ENCODE data around the gene ZC4H2.
"Not testable (repeated sequence)": the region's sequence is repeated elsewhere in the genome, so short reads cannot be mapped to it uniquely, and the experiment has no call there.

Gene ZC4H2, protein sequence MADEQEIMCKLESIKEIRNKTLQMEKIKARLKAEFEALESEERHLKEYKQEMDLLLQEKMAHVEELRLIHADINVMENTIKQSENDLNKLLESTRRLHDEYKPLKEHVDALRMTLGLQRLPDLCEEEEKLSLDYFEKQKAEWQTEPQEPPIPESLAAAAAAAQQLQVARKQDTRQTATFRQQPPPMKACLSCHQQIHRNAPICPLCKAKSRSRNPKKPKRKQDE

DNA sequence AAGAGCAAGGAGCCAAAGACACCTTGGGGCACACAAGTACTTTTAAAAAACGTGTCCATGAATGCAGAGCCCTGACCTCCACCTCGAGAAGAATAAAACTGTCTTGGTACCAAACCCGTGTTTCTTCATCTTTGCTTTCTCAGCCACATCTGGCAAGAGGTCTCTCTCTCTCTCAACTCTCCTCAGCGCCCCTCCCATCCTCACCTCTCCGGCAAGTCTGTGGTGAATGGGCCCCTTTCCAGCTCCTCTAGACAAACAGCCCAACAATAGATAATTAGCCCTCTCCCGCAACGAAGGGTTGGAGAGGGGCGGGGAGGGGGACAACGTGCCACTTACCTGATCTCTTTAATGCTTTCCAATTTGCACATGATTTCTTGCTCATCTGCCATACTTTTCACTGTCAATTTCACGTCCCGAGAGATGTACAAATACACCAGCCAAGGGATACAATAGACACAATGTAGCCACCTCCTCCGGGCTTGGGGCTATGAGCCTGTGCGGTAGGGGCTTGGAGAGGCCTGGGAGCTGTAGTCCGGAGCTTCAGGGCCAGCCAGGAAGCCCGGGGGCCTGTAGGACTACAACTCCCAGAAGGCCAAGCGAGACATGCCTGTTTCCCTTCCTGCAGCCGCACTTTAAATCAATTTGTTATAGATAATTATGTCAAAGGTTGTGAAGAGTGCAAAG is at the start of gene ZC4H2:
ZC4H2 (minus strand) TSS at position 462 of the 684 bp plus-strand sequence; CDS start at position 389, 73 bp downstream.
- DNase-seq (ENCODE audit: low spot score) = peak; percentile 13

DNA sequence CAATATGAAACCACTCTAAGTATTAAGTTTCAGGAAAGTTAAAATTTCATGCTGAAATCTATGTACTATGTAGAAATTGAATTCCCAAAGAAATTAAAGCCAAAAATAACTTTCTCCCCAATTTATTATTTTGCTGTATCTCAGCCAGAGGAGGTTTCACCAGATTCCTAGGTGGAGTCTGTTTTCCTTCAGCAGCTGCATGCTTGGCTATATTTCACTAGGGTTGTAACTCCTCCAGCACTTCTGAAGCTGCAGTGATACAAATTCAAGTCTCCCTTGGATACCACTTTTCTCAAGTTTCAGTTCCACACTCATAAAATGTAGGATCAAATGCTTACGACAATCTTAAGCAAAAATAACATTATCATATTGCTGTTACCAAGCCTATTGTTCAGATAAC is 41.2 kb upstream of the ZC4H2 start:
- no peak for DNase-seq (ENCODE audit: low spot score)

DNA sequence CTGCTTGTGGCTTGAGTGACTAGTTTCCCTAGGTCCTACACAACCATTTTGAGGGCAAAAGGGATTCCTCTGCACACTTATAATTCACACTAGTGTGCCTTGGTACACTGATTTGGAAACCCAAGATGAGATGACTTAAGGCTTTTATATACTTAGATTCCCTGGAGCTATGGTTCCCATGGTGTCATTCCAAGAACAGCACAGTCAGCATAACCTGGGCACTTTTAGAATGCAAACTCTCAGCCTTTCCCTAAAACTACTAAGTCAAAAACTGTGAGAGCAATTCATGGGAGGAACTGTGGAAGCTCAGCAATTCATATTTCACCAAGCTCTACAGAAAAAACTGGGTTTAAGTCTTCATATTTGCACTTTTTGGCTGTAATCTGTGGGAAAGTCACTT is 38.0 kb upstream of the ZC4H2 start:
- DNase-seq (ENCODE audit: low spot score) = no peak

DNA sequence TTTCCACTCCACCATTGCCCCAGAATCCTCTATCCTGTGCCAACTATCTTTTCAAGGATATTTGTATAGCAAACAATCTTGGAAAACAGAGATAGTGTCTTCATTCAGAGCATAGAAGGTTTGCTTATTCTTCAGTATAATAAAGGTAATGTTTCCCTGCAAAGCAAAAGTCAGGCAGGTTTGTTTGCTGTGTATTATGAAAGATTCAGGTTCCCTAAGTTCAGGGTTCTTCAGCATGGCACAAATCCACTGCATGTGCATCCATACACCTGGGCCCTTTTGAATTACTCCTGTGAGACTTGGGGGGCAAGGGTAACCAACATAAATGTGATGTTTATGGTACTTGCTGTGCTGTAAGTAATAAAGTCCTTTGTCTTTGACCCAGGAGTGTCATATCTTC is 33.2 kb upstream of the ZC4H2 start:
- DNase-seq (ENCODE audit: low spot score) = no peak

DNA sequence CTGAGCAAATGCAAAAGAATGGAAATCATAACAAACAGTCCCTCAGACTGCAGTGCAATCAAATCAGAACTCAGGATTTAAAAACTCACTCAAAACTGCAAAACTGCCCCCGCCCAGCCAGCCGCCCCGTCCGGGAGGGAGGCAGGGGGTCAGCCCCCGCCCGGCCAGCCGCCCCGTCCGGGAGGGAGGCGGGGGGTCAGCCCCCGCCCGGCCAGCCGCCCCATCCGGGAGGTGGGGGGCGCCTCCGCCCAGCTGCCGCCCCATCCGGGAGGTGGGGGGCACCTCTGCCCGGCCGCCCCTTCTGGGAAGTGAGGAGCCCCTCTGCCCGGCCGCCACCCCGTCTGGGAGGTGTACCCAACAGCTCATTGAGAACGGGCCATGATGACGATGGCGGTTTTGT is 26.0 kb upstream of the ZC4H2 start:
- DNase-seq (ENCODE audit: low spot score) = not testable (repeated sequence)

DNA sequence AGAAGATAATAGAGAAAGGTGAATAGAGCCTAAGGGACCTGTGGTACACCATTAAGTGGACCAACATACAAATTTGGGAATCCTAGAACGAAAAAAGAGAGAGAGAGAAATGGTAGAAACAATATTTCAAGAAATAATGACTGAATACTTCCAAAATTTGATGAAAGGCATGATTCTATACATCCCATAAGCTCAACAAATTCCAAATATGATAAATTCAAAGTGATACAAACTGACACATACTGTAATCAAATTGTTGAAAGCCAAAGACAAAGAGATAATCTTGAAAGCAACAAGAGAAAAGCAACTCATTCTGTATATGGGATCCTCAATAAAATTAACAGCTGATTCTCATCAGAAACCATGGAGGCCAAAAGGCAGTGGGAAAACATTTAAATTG is 20.6 kb upstream of the ZC4H2 start:
- no peak for DNase-seq (ENCODE audit: low spot score)

DNA sequence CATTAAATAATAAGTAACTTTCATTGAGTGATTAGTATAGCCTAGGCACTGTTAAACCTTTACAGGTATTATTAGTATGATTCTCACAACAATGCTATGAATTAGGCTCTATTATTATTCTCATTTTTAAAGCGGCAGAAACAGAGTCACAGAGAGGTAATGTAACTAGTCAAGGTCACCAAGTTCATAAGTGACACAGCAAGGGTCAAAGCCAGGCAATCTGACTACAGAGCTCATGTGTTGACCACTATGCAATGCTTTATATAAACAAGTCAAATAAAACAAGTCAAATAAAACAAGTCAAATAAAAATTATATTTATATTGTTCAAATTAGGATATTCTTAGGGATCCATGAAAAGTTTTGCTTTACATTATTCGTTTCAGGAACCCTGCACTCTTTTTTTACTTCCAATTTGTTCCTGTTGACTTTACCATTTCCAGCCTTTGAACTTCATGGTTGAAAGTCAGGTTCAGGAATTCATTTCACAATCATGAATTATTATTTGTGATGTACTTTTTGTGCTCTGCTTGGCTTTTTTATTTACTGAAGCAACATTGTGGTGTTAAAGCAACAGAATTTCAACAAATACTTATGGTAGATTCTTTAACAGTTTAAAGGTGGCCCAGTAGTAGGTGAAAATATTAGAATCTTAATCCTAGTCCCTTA is 18.0 kb upstream of the ZC4H2 start:
- DNase-seq (ENCODE audit: low spot score) = no peak

DNA sequence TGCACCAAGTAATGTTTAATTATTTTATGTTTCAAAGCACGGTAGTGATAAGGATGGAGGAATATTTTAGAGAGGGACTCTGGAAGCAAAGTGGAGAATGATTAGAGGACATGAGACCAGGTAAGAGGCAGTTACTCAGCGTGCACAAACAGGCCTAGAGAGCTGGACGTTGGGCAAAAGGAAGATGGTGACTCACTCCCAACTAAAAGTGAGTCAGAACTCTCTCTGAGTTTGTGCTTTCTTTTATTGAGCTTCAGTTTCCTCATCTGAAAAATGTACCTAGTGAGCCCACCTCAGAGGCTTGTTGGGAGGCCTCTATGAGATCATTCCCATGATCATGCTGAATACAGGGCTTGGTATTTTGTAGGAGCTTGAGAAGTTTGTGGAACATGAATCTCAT is 1.6 kb upstream of the ZC4H2 start:
- DNase-seq (ENCODE audit: low spot score) = no peak

DNA sequence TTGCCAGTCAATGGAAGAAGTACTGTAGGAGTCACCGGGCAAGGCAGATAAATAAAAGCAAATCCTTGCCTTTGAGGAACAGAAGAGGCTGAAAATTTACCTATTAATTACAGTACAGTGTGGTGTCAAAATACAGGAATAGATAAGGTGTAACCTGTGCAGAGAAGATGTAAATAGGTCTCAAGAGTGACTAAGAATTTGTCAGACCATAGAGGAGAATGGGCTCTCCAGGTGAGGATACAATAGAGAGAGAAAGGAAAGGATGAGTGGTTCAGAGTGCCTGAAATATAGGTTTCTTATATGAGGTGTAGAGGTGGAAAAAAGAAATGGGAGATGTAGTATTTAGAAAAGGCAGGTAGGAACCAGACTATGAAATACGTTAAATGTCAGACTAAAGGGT is 801 bp upstream of the ZC4H2 start:
- no peak for DNase-seq (ENCODE audit: low spot score)

DNA sequence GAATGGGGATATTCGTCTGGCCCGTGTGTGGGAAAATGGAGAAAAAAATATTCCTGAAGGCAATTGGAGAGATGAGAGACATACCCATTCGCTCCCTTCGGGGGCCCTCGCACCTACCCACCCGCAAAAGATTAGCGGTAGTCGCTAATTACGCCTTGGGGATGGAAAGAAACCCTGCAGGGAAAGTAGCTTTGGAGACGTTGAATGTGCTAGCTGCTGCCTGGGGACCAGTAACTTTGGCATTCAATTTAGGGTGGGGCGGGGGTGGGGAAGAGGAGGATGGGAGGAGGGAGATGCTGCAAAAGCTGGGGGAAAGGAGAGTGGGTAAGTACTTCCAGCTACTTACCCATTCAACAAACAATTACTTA is 407 bp upstream of the ZC4H2 start:
- DNase-seq (ENCODE audit: low spot score) = no peak

DNA sequence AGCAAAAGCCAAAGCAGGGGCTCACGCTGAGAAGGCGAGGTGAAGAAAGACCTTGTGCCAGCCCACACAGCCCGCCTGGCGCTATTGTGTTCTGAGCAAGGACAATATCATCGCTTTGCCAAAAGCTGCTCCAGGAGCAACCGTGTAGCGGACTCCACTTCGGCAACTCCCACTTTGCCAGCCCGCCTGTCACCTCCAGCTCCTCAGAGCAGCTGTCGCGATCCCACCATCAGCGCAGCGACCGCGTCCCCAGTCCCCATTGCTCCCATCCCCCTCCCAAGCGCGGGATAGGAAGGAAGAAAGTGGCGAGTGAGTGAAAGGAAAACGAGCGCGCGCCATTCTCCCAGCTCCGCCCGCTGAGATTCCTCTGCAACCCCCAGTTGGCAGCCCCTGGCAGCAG is 759 bp downstream of the ZC4H2 start:
- no peak for DNase-seq (ENCODE audit: low spot score)

DNA sequence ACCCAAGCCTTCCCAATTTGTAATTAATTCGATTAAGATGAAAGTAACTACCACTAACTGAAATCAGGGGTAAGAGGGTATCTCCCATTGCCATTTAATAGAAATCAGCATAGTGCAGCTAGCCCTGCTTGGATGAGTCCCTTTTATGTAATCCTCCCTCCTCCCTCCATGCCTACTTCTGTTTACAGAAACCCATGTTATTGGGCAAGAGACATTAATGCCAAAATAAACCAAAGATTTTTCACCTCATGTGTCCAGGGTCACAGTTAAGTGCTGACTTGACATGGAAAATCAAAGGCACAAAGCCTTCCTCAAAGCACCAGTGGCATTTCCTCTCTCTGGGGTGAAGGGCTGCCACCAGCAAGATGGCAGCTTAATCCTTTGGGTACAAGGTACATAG is 50.8 kb downstream of the ZC4H2 start:
- DNase-seq (ENCODE audit: low spot score) = no peak

DNA sequence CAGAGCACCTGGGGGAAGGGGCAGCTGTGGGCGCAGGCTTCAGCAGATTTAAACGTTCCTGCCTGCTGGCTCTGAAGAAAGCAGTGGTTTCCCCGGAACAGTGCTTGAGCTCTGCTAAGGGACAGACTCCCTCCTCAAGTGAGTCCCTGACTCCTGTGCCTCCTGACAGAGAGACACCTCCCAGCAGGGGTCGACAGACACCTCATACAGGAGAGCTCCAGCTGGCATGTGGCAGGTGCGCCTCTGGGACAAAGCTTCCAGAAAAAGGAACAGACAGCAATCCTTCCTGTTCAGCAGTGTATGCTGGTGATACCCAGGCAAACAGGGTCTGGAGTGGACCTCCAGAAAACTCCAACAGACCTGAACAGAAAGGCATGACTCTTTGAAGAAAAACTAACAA is 68.1 kb downstream of the ZC4H2 start:
- no peak for DNase-seq (ENCODE audit: low spot score)

DNA sequence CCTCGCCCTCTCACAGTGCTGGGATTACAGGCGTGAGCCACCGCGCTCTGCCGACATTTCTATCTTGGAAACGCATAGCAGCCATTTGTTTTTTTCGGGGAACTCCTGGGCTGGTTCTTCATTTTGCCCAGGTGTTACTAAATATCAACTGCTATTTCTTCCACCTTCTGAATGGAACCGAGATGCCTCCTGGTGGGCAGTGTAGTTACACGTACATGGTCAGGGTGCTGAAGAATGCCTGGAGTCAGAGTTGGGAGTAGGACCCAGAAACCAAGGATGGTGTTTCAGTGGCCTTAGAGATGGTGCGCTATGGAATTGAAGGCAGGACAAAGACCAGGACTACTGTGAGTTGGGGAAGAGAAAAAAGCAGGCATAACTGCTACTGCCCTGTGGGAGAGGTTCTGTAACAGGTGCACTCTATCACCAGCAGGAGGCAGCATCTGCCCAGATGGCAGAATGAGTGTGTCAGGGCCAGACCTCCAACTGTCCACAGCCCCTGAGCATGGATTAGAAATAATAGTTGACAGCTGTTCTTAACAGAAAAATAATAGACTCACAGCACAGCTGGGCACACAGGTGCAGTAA is 81.7 kb downstream of the ZC4H2 start:
- no peak for DNase-seq (ENCODE audit: low spot score)

DNA sequence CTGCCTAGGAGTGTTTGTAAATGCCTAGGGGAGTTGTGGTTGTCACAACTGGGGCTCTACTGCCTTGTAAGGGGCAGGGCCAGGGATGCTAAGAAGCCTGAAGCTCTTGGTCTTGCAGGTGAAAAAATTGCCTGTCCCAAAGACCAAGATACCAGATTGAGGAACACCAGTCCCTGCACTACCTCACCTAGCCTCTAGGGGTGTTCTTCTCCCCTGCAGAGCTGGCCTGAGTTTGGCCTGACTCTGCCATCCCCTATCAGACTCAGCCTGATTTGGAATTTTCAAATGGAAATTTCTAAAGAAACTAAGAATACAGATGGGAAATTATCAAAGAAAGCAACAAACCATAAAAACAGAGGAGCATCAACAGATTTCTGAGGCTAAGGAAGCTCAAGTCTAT is 90.4 kb downstream of the ZC4H2 start:
- no peak for DNase-seq (ENCODE audit: low spot score)

DNA sequence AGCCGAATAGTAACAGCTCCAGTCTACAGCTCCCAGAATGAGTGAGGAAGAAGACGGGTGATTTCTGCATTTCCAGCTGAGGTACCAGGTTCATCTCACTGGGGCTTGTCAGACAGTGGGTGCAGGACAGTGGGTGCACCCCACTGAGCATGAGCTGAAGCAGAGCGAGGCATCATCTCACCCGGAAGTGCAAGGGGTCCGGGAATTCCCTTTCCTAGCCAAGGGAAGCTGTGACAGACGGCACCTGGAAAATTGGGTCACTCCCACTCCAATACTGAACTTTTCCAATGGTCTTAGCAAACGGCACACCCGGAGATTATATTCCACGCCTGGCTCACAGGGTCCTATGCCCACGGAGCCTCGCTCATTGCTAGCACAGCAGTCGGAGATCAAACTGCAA is 97.5 kb downstream of the ZC4H2 start:
- DNase-seq (ENCODE audit: low spot score) = not testable (repeated sequence)

DNA sequence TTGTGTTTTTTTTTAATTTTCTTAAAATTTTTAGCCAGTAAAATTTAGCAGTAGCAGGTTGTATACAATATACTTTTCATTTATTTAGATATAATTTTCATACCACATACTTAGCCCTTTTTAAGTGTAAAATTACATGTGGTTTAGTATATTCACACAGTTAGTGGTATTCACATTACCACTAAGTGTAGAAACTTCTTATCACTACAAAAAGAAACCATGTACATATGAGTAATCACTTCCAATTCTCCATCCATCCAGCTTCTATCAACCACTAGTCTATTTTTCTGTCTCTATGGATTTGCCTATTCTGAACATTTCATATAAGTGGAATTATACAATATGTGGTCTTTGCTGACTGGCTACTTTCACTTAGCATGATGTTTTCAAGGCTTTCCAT is 109.0 kb downstream of the ZC4H2 start:
- DNase-seq (ENCODE audit: low spot score) = no peak
